ENCODE measurements around the gene ITPK1. TPM values are rescaled to one million over a fixed set of nuclear protein-coding genes. Genes with fewer than 3 reads are reported as not detected.
A peak's percentile ranks its signal among the peaks of the same experiment; 100 is the strongest.

Gene ITPK1
- total RNA-seq, 1 donor = 25.0 TPM

- Histone ChIP-seq H3K4me3 (ENCODE audit: insufficient read depth, low read length) (no peak overlapping the region), H3K4me1 (ENCODE audit: insufficient read depth, low read length) (peaks cover 3% of the 10 kb centered on the region), H3K27me3 (ENCODE audit: insufficient read depth, low read length) (peaks cover 24% of the 10 kb centered on the region), H3K36me3 (ENCODE audit: insufficient read depth, low read length) (no peaks in the 10 kb centered on the region), H3K9me3 (ENCODE audit: low read depth, low read length) (no peaks in the 10 kb centered on the region), H4K20me1 (ENCODE audit: insufficient read depth, low read length) (peaks cover 2% of the 10 kb centered on the region), H3K4me2 (ENCODE audit: insufficient read depth, low read length) (no peak overlapping the region), H3K79me2 (ENCODE audit: insufficient read depth, low read length) (no peaks in the 10 kb centered on the region), H3K27ac (ENCODE audit: low read depth, low read length) (no peak overlapping the region), H2AFZ (ENCODE audit: low read length) (no peak overlapping the region)
- no peak for TF ChIP-seq CTCF (IDR thresholded peaks at IDR 0.05; ENCODE audit: extremely low read depth, low read depth, low read length)
- DNase-seq (ENCODE audit: insufficient read length, low spot score, missing footprints) = no peak
Measured at GRCh38 chr14:92928258-92928629, 187.5 kb downstream of the ITPK1 start.

GRCh38 chr14:92927349-92928257 is 188.1 kb downstream of the ITPK1 start:
- Histone ChIP-seq H3K9me3 (ENCODE audit: low read depth, low read length) (no peaks in the 10 kb centered on the region), H3K27ac (ENCODE audit: low read depth, low read length) (no peak overlapping the region), H3K27me3 (ENCODE audit: insufficient read depth, low read length) (peaks cover 26% of the 10 kb centered on the region), H3K36me3 (ENCODE audit: insufficient read depth, low read length) (no peaks in the 10 kb centered on the region), H3K4me3 (ENCODE audit: insufficient read depth, low read length) (no peak overlapping the region), H3K79me2 (ENCODE audit: insufficient read depth, low read length) (no peaks in the 10 kb centered on the region), H3K4me1 (ENCODE audit: insufficient read depth, low read length) (peaks cover 3% of the 10 kb centered on the region), H2AFZ (ENCODE audit: low read length) (no peak overlapping the region), H3K4me2 (ENCODE audit: insufficient read depth, low read length) (no peak overlapping the region), H4K20me1 (ENCODE audit: insufficient read depth, low read length) (peaks cover 2% of the 10 kb centered on the region)
- no peak for DNase-seq (ENCODE audit: insufficient read length, low spot score, missing footprints)
- TF ChIP-seq CTCF (IDR thresholded peaks at IDR 0.05; ENCODE audit: extremely low read depth, low read depth, low read length) = no peak

GRCh38 chr14:92926931-92927330 is 188.8 kb downstream of the ITPK1 start:
- Histone ChIP-seq H3K4me1 (ENCODE audit: insufficient read depth, low read length) (peaks cover 3% of the 10 kb centered on the region), H2AFZ (ENCODE audit: low read length) (no peak overlapping the region), H3K27me3 (ENCODE audit: insufficient read depth, low read length) (peaks cover 29% of the 10 kb centered on the region), H3K9me3 (ENCODE audit: low read depth, low read length) (no peaks in the 10 kb centered on the region), H3K4me3 (ENCODE audit: insufficient read depth, low read length) (no peak overlapping the region), H3K4me2 (ENCODE audit: insufficient read depth, low read length) (no peak overlapping the region), H4K20me1 (ENCODE audit: insufficient read depth, low read length) (peaks cover 2% of the 10 kb centered on the region), H3K36me3 (ENCODE audit: insufficient read depth, low read length) (no peaks in the 10 kb centered on the region), H3K79me2 (ENCODE audit: insufficient read depth, low read length) (no peaks in the 10 kb centered on the region), H3K27ac (ENCODE audit: low read depth, low read length) (no peak overlapping the region)
- DNase-seq (ENCODE audit: insufficient read length, low spot score, missing footprints) = peak; percentile 90
- TF ChIP-seq CTCF (IDR thresholded peaks at IDR 0.05; ENCODE audit: extremely low read depth, low read depth, low read length) = no peak

- Histone ChIP-seq H2AFZ (ENCODE audit: low read length) (no peak overlapping the region), H3K9me3 (ENCODE audit: low read depth, low read length) (no peaks in the 10 kb centered on the region), H3K4me3 (ENCODE audit: insufficient read depth, low read length) (no peak overlapping the region), H3K4me2 (ENCODE audit: insufficient read depth, low read length) (no peak overlapping the region), H4K20me1 (ENCODE audit: insufficient read depth, low read length) (peaks cover 2% of the 10 kb centered on the region), H3K4me1 (ENCODE audit: insufficient read depth, low read length) (peaks cover 3% of the 10 kb centered on the region), H3K79me2 (ENCODE audit: insufficient read depth, low read length) (no peaks in the 10 kb centered on the region), H3K27me3 (ENCODE audit: insufficient read depth, low read length) (peaks cover 32% of the 10 kb centered on the region), H3K36me3 (ENCODE audit: insufficient read depth, low read length) (no peaks in the 10 kb centered on the region), H3K27ac (ENCODE audit: low read depth, low read length) (no peak overlapping the region)
- no peak for TF ChIP-seq CTCF (IDR thresholded peaks at IDR 0.05; ENCODE audit: extremely low read depth, low read depth, low read length)
- DNase-seq (ENCODE audit: insufficient read length, low spot score, missing footprints) = no peak
Measured at GRCh38 chr14:92926180-92926845, 189.4 kb downstream of the ITPK1 start.

All from osteoblast (primary cell).